Uterus (tissue), 4 donors: ENCODE data around the gene CCDC112. TPM values are rescaled to one million over a fixed set of nuclear protein-coding genes. Genes with fewer than 3 reads are reported as not detected.

Experiments used
- DNase-seq, 2 donors: peaks; one replicate each; pipeline ENCODE4 v3.0.0-alpha.2; 2019 to 2020
- H3K27ac ChIP-seq, 2 donors: fragments of 200-600 bp; sonication (generic); 1 replicate in 1 of 2; 2 replicates in 1 of 2; pipeline ENCODE4 v1.5.1; 2016 to 2018
- H3K27me3 ChIP-seq, 2 donors: fragments of 200-600 bp; sonication (generic); one replicate each; pipeline ENCODE4 v1.5.1; 2018 to 2019; ENCODE audit warnings: control low read depth in 1 of 2
- H3K36me3 ChIP-seq, 2 donors: fragments of 200-600 bp; sonication (generic); one replicate each; pipeline ENCODE4 v1.5.1; 2019; ENCODE audit warnings: control low read depth in 1 of 2
- H3K4me1 ChIP-seq, 2 donors: fragments of 200-600 bp; sonication (generic); one replicate each; pipeline ENCODE4 v1.5.1; 2018 to 2019; ENCODE audit warnings: control low read depth in 1 of 2
- H3K4me3 ChIP-seq, 2 donors: fragments of 200-600 bp; sonication (generic); 1 replicate in 1 of 2; 2 replicates in 1 of 2; pipeline ENCODE4 v1.5.1; 2018 to 2019; ENCODE audit warnings: mild to moderate bottlenecking in 1 of 2
- H3K9me3 ChIP-seq, 2 donors: fragments of 200-600 bp; sonication (generic); one replicate each; pipeline ENCODE4 v1.5.1; 2019; ENCODE audit warnings: control low read depth in 1 of 2
- CTCF ChIP-seq, 4 experiments: fragments of 200-600 bp in 2 of 4; fragments of 450-650 bp in 2 of 4; sonication (generic) in 2 of 4; IDR thresholded peaks; one replicate each; pipeline ENCODE4 v1.5.1; 2016 to 2019; ENCODE audit warnings: antibody characterized with exemption in 4 of 4, mild to moderate bottlenecking in 2 of 4, moderate library complexity in 1 of 4
- POLR2A ChIP-seq, 2 donors: fragments of 450-650 bp; IDR thresholded peaks; one replicate each; pipeline ENCODE4 v1.6.1; 2016; ENCODE audit warnings: antibody characterized with exemption in 2 of 2, mild to moderate bottlenecking in 1 of 2, moderate library complexity in 1 of 2
- intact Hi-C: fragments of 100-400 bp; cut with DNase I; formaldehyde crosslinking; loops from one replicate; pipeline ENCODE4 v1.15.1; 2023; ENCODE audit warnings: low total_unique reads
- total RNA-seq, 4 donors: library from RNA; depleted of rRNA in 3 of 4; stranded (reverse); fragments of >200 nt in 3 of 4; gene quantifications; one replicate each; pipeline versions ENCODE4 v1.1.0 to v1.2.4, GENCODE V29; 2014 to 2023
- donor health status: DM: yes; HTN: yes; CAD: no.

The CCDC112 gene
- total RNA-seq, result 10 to 100 TPM in 3 of 4 donors, 1 to 10 TPM in 1; 5.3 to 28.5 (median 16.3) TPM

GRCh38 chr5:115296124-115297022 lies at the start of gene CCDC112:
Gene CCDC112, minus strand, starts transcription at chr5:115296654. Its CDS starts 111 bp downstream, at chr5:115296543.
- DNase-seq, result peak; percentile 71 to 79
- intact Hi-C loops, result no loop called here
- Histone ChIP-seq H3K4me3 (peak within 1 kb of the TSS; percentile 71 to 77), H3K27me3 (no peaks in the 10 kb centered on the region), H3K27ac (peak within 1 kb of the TSS; percentile 39 to 58), H3K9me3 (no peaks in the 10 kb centered on the region), H3K36me3 (no peaks in the 10 kb centered on the region), H3K4me1 (no peaks in the 10 kb centered on the region)
- TF ChIP-seq POLR2A (IDR thresholded peaks at IDR 0.05) (peak in 1 of 2 donors; percentile 36), CTCF (IDR thresholded peaks at IDR 0.05) (no peak)

- H3K27me3 ChIP-seq, result no peaks in the 10 kb centered on the region
- no peak for DNase-seq
- peaks cover 0 to 3% of the 10 kb centered on the region in 2 donors for H3K4me1 ChIP-seq
- H3K27ac ChIP-seq, result no peak overlapping the region
- intact Hi-C loops, result no loop called here
- no peak overlapping the region for H3K4me3 ChIP-seq
- H3K36me3 ChIP-seq, result no peaks in the 10 kb centered on the region
- no peaks in the 10 kb centered on the region for H3K9me3 ChIP-seq
- TF ChIP-seq POLR2A (IDR thresholded peaks at IDR 0.05), result no peak
- TF ChIP-seq CTCF (IDR thresholded peaks at IDR 0.05), result no peak
These were observed 48.9 kb upstream of the CCDC112 start for GRCh38 chr5:115345344-115345743.

- H3K27ac ChIP-seq, result no peak overlapping the region
- no peaks in the 10 kb centered on the region for H3K36me3 ChIP-seq
- intact Hi-C loops, result no loop called here
- H3K4me3 ChIP-seq, result no peak overlapping the region
- DNase-seq, result no peak
- TF ChIP-seq CTCF (IDR thresholded peaks at IDR 0.05) (no peak), POLR2A (IDR thresholded peaks at IDR 0.05) (no peak)
- H3K27me3 ChIP-seq, result no peaks in the 10 kb centered on the region
- H3K9me3 ChIP-seq, result no peaks in the 10 kb centered on the region
- no peaks in the 10 kb centered on the region for H3K4me1 ChIP-seq
These were observed 47.4 kb upstream of the CCDC112 start for GRCh38 chr5:115343855-115344254.

GRCh38 chr5:115342590-115343377 lies 46.3 kb upstream of the CCDC112 start:
- H3K36me3 ChIP-seq, result no peaks in the 10 kb centered on the region
- no peaks in the 10 kb centered on the region for H3K4me1 ChIP-seq
- no peak overlapping the region for H3K27ac ChIP-seq
- no peak for DNase-seq
- no peak for TF ChIP-seq CTCF (IDR thresholded peaks at IDR 0.05)
- TF ChIP-seq POLR2A (IDR thresholded peaks at IDR 0.05), result no peak
- no peaks in the 10 kb centered on the region for H3K9me3 ChIP-seq
- H3K4me3 ChIP-seq, result no peak overlapping the region
- no peaks in the 10 kb centered on the region for H3K27me3 ChIP-seq
- intact Hi-C loops, result no loop called here

- TF ChIP-seq CTCF (IDR thresholded peaks at IDR 0.05) (no peak), POLR2A (IDR thresholded peaks at IDR 0.05) (no peak)
These were observed 45.3 kb upstream of the CCDC112 start for GRCh38 chr5:115341745-115342144.

More at GRCh38 chr5:115341745-115342144, 45.3 kb upstream of the CCDC112 start:
- intact Hi-C loops, result no loop called here
- Histone ChIP-seq H3K27me3 (no peaks in the 10 kb centered on the region), H3K27ac (no peak overlapping the region), H3K9me3 (no peaks in the 10 kb centered on the region), H3K4me1 (no peaks in the 10 kb centered on the region), H3K4me3 (no peak overlapping the region), H3K36me3 (no peaks in the 10 kb centered on the region)
- DNase-seq, result no peak
